Activated naive CD4-positive, alpha-beta T cell (primary cell): ENCODE measurements around the gene SMAD3.
"Not testable (repeated sequence)": the region's sequence is repeated elsewhere in the genome, so short reads cannot be mapped to it uniquely, and the experiment has no call there.

Experiments
- DNase-seq, 4 experiments: peaks; one replicate each; lab custom pipeline; 2025; lab: John Stamatoyannopoulos, UW

The SMAD3 gene

GRCh38 chr15:67110958-67111864 lies 45.8 kb downstream of the SMAD3 start:
- no peak for DNase-seq

GRCh38 chr15:67114046-67114445 lies 48.6 kb downstream of the SMAD3 start:
- DNase-seq: no peak

GRCh38 chr15:67114846-67115585 lies 49.6 kb downstream of the SMAD3 start:
- DNase-seq: no peak

DNA sequence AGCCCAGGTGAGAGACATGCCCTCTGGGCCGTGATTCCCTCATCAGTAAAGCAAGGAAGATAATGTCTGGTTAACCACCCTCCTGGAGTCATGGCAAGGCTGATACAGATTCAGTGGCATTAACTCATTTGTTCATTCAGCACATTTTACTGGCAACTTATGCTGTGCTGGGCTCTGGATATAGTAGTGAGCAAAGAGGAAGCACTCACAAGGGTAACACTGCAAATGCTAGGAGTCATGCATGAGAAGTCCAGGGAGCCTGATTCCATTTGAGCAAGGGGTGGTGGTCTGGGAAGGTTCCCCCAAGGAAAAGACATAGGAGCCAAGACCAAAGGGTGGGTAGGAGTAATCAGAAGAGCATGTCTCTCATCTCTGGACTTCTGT lies 50.2 kb downstream of the SMAD3 start:
- DNase-seq: no peak

GRCh38 chr15:67116742-67117141 lies 51.3 kb downstream of the SMAD3 start:
- DNase-seq: no peak

DNA sequence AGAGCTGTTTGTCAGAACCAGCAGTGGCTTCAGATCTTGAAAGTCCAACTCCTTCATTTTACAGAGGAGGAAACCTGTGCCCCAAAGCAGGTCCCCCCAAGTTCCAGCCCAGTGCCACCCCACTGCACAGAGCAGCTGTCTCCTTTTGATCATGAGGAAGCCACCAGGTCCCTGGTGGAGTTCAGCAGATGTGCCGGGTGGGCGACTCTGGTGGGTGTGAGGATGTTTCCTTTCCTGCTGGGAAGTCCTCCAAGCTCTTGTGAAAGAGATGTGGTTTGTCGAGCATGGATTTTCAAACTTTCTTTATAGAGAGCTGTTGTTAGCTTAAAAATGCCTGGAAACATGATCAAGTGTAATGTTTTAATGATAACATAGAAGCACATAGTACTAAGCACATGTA lies 52.0 kb downstream of the SMAD3 start:
- DNase-seq: no peak

DNA sequence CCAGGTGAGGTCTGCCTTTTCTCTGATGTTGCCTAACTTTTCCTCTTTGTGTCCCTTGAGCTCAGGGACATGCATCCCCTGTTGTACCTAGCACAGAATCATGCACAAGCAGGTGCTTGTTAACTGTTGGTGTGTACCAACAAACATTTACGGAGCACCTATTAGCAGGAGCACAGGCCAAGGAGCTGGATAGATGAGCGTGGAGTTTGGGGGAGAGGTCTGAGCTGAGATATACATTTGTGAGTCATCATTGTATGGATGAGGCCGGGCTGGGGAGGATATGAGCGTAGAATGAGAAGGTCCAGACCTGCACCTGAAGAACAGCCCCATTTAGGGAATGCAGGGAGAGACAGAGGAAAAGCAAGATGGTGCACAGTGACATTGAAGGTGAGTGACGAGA lies 53.4 kb downstream of the SMAD3 start:
- no peak for DNase-seq

DNA sequence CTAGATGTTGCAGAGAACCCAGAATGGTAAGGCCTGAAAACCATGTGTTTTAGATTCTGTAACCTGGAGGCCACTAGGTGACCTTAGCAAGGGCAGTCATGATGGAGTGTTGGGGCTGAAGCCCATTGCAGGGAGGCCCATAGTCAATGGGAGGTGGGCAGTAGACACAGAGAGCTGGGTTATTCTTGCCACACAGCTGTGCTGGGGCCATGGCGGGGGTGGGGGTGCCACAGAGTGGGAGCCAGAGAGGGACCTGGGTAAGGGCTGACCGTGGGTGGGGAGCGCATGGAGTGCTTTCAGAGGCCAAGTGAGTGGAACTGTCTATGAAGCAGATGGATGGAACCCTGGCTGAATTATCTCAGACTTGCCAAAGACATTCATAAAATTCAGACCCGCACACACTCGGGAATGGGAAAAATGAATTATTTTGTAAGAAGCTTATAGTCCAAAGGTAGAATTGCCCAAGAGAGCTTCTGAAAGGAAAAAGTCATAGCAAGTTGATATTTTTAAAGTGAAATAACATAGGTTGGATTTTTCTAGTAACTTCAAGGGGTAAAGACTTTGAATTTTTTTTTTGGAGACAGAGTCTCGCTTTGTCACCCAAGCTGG lies 53.9 kb downstream of the SMAD3 start:
- no peak for DNase-seq

DNA sequence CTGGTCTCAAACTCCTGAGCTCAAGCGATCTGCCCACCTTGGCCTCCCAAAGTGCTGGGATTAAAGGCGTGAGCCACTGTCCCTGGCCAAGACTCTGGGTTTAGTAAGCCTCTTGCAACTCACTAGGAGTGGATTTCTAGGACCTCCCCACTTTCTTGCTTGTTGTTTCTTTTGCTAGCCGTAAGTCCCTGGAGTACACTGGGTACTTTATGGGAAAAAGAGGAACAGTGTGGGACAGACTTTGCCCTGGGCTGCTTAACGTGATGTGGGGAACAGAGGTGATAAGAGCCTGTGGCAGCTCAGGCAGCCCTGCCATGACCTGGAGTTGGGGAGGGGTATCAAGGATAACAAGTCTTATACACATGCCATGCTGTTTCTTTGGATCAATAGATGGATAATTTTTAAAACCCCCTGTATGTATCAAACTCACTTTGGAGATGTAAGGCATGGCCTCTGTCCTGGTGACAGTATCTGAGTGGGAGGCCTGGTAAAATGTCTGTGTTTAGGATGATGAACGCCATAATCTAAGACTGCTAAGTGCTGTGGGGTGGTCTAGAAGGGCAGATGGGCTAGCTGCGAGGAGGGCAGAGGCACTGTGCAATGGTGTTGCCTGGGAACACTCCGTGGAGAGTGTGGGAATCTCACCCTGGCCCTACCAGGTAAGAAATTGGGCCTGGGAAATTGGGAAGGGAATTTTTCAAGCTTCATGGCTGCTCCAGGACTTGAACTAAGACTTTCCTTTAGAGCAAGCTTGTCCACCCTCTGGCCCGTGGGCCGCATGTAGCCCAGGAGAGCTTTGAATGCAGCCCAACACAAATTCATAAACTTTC lies 54.8 kb downstream of the SMAD3 start:
- DNase-seq: no peak

GRCh38 chr15:67120839-67121643 lies 55.6 kb downstream of the SMAD3 start:
- DNase-seq: peak; percentile 42 to 70 (median 55)

- no peak for DNase-seq
These were observed 56.5 kb downstream of the SMAD3 start for GRCh38 chr15:67121644-67122605.

GRCh38 chr15:67122816-67123215 lies 57.4 kb downstream of the SMAD3 start:
- not testable (repeated sequence) for DNase-seq

- not testable (repeated sequence) for DNase-seq
These were observed 57.9 kb downstream of the SMAD3 start for GRCh38 chr15:67123291-67123690.

- DNase-seq: no peak
These were observed 58.7 kb downstream of the SMAD3 start for GRCh38 chr15:67124111-67124510.

GRCh38 chr15:67124911-67125588 lies 59.6 kb downstream of the SMAD3 start:
- no peak for DNase-seq

DNA sequence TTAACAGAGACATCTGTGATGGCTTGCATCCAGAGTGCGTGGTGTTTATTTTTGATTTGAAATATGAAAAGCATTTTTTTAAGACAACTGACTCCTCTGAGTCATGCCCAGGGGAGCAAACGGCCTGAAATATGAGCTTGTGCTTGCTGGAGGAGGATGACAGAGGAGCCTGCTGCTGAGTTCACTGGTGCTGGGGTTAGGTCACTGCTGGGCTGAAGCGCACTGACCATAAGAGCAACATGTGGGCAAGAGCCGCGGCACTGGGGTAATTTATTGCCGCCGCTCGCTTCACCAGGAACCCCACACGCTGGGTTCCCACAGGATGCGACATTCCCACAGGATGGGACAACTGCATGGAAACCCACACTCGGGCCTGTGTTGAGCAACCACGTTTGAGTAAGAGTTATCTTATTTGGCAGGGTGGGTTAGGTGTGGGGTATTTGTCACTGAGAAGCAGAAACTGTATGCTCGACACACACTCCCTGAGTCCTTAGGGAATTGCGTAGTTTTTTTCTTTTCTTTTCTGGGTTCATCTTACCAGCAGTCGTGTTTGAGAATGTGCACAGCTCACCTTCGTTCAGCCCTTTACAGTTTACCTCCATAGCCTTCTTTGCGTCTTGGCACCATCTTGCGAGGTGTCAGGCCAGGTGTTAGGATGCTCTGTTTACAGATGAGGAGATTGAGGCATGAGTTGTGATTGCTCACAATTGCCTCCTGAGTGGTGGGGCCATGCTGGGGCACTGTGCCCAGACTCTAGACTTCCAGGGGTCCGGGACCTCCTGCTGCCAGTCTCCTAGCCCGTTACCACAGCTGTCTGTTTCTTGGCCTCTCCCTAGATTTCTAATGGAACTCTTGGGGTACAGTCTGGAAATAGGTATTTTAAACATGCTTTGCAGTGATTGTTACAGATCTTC lies 60.4 kb downstream of the SMAD3 start:
- DNase-seq: no peak

DNA sequence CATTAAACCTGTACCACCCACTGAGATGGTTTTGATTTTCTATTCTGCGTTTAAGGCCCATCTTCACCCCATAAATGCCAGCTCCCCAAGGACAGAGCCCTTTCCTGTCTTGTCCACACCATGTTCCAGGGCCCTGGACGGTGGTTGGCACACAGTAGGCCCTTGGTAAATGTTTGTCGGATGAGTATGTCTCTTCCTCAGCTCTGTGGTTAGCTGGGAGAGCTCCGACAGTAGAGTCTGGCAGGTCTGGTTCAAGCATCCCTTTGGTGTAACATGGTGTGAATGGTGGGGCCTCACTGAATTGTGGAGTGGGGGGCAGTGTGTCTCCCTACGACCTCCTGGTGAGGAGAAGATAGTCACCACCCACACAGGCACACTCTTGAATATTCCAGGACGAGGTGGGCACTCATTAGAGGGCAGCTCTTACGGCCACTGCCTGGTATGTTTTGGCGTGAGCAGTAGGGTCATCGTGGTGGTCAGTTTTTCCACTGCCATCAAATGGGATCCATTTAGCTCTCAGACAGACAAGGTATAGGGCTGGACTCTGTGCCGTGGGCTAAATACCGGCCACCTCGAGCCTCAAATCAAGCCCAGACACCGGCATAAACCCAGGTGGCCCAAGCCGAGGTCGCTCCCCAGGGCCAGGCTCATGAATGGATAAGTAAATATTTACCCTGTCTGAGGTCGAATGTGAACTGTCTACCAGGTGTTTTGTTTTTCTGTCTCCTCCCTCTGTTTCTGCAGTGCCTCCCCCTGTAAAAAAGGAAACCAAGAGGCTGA lies 61.3 kb downstream of the SMAD3 start:
- DNase-seq: no peak

DNA sequence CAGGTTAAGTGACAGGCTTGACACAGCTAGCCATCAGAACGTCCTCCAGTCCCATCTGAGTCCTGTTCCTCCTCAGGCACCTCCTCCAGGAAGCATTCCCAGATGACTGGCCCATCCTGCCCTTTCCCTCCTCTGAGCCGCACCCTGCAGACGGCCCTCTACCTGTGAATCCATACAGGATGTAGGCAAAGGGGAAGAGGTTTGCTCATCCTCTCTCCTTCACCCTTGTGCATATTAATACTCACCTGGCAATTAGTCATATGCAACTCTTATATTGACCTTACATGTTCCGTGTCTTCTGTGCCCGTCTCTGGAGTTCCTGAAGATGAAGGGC lies 61.9 kb downstream of the SMAD3 start:
- no peak for DNase-seq
